ENCODE measurements around the gene LYZL1.
"Not testable (repeated sequence)": the region's sequence is repeated elsewhere in the genome, so short reads cannot be mapped to it uniquely, and the experiment has no call there.

LYZL1 gene

DNA sequence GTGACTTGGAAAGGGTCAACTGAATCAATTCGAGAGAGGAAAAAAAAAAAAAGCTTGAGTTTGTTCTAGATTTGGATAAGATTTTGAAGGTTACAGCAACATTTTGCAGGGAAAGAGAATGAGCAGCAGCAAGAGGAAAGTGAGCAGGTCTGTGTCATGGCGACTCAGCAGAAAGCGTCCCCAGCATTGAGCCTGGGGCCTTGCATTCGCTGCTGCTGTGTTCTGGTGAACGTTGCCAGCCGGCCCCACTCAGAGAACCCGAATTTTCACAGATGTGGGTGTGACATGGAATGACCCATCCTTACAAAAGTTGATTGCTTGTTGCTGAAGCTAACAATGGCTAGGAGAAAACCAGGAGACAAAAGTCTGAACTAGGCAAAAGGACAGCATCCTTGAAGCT lies 21.6 kb downstream of the LYZL1 start:
- DNase-seq, result not testable (repeated sequence)

DNA sequence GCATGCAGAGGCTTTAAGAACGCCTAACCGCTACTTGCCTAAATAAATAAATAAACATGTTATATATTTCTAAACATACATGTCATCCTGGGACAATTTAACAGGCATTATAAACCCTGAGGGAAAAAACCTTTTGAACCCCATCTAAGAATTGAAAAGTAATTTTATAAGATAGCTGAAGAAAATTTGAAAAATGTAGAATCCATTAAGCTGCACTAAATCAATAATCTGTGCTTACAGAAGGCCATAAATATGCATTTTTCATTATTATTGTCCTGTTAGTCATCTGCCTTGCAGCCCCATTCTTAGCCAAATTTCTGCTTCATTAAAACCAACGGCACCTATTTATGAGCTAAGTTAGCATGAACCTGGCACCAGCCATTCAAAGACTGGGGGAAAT lies 24.2 kb downstream of the LYZL1 start:
- no peak for DNase-seq

DNA sequence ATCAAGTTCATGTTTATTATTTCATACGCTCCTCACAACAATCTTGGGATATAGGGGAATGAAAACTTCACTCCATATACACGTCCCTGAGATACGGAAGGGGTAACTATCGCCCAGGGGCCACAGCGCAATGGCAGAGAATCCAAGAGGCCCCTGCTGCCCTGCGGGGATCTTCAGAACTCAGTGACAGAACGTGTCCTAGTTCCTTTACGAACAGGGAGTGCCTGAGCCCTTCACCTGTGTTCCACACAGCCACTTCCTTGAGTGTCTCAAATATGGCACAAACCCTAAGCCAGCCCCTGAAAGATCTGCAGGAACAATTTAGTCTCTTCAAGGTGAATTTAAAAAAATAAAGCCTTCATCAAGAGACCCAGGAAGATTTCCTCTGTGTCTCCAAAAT lies 25.9 kb downstream of the LYZL1 start:
- no peak for DNase-seq

DNA sequence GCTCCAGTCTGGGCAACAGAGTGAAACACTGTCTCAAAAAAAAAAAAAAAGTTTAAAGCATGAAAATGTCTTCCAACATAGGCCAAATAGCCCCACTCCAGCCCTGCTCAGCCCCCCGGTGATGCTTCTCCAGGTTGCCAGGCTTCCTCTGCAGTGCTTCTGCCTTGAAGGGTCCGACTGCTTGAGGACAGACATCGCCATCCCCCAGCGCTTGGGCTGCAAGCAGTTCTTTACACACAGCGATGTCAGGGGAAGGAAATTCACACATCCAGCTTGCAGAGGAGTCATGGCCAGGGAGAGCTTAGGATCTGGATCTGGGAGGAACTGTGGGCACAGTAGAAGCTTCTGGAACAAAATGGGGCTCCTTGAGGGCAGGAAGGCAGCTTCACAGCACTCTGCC lies 26.9 kb downstream of the LYZL1 start:
- no peak for DNase-seq

DNA sequence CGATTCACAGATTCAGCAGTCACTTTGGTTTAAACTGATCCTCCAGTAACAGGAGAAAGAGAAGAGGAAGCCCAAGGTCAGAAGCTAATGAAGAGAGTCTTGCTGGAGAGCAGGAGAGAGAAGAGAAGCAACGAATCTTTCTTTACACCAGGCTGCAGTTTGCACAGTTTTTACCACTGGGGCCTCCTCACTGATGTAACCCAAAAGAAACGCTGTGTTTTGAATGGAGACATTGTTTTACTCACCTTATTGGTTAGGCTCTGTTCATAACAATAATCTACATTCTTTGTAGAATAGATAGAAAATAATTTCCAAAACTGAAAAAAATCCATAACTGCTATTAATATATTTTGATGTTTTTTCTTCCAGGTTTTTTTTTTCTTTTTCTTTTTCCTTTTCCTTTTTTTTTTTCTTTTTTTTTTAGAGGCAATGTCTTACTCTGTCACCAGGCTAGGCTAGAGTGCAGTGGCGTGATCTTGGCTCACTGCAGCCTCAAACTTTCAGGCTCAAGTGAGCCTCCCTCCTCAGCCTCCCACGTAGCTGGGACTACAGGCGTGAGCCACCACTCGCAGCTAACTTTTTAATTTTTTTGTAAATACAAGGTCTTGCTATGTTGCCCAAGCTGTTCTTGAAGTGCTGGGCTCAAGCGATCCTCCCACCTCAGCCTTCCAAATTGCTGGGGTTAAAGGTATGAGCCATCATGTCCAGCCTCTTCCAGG lies 27.6 kb downstream of the LYZL1 start:
- DNase-seq, result no peak

DNA sequence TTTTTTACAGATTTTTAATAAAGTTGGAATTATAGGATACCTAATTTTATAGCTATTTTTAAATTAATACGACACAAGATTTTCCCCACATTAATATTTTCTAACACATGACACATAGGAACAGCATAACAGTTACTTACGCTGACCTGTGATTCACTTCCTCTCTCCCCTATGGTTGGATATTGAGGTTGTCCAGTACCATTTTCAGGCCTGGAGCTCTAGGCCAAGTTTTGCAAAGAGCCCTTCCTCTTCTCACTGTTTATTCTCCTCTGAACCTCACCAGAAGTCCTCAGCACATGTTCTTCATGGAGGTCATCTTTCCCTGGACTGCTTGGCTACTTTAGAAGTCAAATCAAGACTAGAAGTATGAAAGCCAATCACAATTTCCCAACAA lies 28.2 kb downstream of the LYZL1 start:
- no peak for DNase-seq

DNA sequence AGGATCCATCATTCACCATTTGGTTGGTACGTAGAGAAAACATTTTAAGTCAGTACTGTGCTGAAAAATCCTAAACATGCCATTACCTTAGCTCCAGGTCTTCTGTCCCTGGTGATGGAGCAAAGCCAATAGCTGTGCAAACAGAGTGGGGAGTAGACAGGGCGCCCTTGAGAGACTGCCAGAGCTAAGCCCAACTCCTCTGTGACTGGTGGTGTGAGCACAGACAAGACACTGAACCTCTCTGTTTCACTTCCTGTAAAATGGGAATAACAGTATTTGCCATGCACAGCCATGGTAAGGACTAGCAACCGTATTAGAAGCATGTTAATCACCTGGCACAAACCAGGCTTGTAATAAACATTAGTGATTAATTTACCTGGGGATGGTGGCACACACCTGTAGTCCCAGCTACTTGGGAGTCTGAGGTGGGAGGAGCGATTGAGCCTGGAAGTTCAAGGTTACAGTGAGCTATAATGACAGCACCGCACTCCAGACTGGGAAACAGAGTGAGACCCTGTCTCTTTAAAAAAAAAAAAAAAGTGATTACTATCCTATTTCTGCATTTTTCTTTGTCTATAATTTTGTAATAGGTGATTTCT lies 28.7 kb downstream of the LYZL1 start:
- DNase-seq, result no peak

DNA sequence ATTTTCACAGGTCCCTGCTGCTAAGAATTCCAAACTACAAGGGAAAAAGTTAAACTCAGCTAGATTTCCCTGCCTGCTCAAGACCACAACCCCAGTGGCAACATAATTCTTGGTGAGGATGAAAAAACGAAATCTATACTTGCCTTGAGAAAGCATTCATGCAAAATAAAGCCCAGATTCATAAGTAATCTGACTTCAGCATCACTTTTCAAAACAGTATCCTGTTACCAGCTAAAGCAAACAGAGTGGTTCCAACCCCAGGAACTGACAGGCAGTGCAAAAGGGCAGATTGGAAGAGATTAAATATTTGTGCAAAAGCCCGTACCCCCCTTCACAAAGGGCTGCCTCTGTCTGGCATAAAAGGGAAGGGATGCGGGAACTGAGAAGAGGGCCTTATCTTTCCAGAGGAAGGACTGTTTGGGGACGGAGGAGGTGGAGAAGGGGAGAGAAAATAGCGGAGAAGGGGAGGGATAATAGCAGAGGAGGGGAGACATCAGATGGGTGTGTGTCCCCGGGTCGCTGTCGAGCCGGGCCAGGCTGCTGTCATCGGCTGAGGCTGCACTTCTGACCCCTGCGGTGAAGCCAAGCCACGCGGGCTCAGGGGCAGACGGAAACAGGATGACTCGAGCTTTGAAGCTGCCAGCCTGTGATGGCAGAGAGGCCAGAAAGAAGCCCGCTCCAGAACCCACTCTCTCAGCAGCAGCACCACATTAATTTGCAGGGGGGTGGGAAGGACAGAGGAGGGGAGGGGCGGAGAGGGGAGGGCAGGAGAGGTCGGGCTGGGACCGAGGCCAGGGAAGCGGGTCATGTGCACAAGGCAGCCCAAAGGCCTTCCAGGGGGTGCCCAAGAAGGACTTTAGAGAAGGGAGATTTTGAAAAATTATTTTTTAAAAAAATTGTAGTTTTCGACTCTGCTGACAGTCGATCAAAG lies 29.5 kb downstream of the LYZL1 start:
- DNase-seq, result not testable (repeated sequence)

DNA sequence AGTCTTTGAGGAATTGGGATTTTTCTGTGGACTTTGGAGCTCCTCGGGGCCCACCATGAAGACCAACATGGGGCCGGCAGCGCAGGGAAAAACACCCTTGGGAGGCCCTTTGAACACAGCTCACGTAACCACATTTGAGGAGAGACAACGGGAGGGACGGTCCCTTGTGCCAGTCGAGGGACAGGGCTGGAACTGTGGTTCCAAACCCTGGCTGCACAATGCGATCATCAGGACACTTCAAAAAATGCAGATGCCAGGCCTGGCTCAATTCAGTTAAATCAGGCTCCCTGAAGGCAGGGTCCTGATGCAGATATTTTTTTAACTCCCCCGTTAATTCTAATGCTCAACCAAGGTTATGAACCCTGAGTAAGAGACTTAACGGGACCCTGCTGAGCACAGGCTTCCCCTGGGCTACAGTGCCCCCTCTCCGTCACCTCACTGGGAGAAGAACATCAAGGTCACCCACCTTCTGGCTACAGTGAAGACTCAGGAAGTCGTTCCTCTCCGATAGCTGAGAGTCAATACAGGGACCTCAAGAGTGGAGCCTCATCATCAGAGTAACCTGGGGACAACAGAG lies 30.4 kb downstream of the LYZL1 start:
- DNase-seq, result no peak

DNA sequence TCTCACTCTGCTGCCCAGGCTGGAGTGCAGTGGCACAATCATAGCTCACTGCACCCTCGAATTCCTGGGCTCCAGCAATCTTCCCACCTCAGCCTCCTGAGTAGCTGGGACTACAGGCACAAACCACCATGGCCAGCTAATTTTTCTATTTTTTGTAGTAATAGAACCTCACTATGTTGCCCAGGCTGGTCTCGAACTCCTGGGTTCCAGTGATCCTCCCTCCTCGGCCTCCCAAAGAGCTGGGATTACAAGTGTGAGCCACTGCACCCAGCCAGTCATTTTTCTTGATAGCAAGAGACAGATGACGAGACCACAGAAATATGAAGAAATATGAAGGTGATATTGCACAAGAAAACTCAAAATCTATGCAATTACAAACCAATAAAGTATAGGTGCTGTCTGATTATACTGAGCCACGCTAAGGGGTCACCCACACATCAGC lies 31.8 kb downstream of the LYZL1 start:
- not testable (repeated sequence) for DNase-seq

DNA sequence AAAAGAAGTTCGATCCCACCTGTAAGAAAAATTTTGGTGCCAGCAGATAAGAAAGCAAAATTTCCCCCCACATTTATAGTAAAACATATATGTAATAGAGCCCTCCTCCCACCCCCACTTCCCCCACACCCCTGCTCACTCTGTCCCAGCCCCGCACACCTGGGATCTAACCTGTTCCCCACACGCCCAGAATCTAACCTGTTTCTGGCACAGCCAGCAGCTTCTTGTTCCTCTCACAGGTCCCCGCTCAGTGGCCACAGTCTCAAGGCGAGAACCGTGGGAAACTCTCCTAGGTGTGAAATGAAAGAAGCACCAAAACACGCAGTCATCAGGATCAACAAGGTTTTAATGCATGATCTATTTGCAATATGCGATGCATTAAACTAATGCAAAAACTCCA lies 32.8 kb downstream of the LYZL1 start:
- DNase-seq, result no peak

DNA sequence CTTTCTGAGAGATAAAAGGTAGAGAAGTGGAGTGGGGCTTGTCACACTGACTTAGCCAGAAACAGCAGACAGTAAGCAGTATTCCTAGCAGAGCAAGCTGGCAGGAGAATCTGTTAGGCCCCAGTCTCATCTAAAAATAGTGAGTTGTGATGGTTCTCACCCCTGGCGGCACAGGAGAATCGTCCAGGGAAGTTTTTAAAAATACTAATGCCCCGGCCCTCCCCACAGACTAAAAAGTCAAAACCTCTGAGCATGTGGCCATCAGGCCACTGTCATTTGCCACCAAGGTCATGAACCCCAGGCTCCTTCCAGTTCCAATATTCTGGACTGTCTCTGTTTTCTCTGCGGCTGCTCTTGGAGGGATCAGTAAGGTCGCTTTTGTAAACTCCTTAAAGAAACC lies 34.0 kb downstream of the LYZL1 start:
- DNase-seq, result no peak

DNA sequence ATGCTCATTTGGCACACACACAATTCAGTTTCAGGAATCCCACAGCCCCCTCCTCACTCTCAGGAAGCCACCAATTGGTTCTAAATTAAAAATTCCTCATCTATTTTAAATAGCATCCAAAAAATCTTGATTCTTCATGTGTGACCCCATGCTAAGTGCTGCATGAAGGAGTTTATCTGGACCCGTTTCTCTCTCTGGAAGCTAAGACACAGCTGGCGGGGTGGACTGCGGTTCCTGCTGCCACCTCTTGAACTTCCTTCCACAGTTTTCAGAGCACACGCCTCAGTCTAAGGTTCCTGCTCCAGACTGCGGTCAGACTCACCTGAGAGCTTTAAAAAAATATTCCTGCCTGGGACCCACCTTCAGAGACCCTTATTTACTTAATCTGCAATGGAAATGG lies 34.5 kb downstream of the LYZL1 start:
- DNase-seq, result no peak

DNA sequence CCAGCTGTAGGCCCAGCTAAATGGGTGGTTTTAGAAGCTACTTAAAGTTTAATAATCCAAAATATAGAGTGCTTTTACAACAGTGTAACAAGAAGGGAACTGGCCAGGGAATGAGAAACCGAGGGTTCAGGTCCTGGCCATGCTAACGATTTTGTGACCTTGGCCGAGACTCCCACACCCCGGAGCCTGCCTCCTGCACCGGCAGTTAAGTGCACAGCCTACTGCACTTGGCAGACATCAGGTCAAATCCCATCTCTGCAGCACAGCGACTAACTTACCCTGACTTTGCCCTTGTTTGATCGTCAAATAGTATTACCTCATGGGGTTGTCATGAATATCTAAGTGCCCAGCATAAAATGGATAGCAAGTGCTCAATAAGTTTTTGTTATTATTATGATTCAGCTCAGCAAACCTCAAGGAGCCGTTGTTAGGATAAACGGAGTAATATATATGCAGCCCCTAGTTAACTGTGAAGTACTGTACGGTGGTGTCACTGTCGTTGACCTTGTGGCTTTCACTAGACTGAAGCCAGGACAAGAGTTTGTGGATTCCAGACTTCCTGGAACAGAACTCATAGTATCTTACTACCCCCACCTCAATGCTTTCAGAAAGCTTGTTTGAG lies 35.5 kb downstream of the LYZL1 start:
- DNase-seq, result no peak

DNA sequence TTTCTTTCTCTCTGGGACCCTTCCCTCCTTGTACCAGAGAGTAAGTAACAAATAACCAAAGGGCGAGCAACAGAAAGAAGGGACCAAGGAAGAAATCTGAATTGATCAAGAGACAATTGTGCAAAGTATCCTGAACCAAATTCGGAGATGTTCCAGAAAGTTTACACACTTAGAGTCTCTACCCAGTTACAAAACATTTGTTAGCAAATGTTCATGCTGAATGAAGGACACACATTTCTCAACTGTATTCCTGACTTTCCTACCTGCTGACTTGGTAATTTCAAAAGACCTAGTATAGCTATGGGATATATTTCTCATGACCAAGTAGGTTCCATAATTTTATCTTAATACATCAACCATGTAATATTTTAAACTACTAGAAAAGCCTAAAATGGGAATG lies 37.4 kb downstream of the LYZL1 start:
- no peak for DNase-seq

DNA sequence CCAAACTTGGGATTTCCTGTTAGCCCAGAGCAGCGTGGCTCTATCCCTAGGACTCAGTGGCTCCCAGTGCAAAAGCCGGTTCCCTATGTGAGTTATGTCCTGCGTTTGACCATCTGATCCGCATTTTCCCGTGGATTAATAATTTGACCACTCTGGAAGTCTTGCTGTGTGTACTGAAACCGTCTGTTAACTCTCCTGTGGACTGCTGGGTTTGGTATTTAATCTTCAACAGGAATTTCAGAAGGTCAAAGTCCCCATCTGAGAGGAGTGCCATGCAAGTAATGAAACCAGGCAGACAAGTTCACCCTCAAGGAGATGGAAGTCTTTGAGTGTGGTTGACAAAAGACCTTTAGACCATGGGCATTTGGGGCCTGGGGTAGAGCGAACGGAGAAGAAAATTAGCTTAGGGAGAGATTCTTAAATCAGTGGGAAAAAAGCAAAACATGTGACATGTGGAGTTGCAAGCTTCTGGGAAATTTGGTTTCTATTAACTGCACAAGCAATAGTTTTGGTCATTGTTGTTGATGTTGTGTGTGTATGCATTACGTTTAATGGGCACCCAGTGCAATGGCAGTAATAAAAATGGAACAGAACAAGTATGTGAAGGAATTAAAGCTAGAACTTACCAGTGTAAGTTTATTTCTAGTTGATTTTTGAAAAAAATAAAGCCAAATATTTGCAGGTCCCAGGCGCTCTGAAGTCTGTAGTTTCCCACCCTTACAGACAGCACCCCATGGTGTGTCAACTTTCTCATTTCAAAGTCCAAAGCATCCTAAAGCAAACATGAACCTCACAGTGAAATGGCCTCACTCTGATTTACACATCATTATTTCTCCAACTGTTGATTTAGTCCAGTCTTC lies 38.2 kb downstream of the LYZL1 start:
- DNase-seq, result no peak

DNA sequence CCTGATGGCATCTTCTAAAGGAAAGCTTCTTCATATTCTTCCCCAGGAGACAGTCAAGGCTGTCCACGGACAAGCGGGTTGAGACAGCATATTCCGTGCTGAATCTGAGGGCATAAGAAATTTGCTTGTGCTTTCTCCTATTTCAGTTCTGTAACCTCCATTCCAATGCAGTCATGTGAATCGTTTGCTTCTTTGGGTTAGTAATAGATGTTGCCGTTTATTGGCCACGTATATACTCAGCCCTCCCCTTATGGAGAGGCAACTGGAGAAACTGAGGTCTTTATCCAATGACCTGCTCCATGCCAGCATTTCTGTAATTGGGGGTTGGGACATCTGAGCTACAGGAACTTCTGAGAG lies 38.9 kb downstream of the LYZL1 start:
- DNase-seq, result no peak

DNA sequence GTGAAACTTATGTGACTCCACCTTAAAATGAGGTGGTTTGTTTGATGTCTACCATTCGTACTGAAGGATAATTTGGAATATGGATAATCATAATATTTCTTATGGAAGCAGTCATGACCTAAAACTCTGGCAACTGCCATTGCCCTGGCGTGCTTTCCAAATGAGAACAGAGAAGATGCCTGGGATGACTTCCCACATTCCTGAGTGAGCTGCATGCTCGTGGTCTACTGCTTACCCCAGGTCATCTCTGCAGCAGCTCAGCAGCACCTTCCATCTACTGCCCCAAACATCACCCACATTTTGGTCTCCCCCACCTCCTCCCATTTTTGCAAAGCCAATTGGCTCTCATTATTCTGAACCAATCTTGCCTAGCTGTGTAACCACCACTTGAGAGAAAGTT lies 40.1 kb downstream of the LYZL1 start:
- no peak for DNase-seq

DNA sequence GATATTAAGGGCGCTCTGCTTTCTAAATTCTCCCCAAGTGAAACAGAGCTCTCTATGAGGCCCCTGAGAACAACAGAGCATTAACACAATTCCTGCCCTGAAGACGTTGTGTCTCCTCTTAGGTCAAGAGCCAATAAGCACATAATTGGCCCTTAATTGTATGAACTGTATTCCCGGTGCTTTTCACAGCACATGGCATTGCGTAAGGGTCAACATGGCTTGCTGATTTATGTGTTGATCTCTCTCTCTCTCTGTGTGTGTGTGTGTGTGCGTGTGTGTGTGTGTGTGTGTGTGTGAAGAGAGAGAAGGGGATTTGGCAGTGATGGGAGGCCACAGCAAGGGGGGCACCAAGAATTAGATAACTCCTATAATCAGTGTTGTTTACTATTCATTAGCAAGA lies 40.5 kb downstream of the LYZL1 start:
- peak in 1 of 2 experiments; percentile 2 for DNase-seq

DNA sequence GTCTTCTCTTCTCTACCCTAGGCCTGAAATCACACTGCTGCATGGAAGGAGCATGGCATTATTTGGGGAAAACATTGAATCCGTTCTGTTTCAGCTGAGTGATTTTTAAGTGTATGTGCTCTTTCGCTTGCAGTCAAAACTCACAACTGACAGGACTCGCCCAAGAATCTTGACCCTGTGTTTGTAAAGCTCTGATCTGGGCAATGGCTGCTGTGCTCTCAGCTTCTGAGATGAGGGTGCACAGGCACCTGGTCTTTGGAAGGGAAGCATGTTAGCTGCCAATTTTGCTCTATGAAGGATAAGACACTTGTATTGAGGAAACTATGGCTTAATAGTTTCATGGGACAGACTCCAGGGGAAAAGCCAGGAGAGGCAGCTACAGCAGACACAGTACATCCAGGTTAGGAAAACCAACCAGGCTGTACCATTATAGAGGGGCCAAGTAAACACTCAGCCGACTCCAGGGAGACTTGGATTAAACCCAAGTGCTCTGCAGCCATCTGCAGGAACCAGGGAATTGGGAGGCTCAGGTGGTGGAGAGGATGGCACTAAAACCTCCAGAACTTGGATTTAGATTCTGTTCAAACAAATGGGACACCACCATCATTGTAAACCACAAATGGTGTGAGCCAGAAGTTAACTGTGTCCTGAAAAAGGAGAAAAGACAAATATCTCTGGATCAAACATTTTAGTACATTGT lies 43.3 kb downstream of the LYZL1 start:
- no peak for DNase-seq

DNA sequence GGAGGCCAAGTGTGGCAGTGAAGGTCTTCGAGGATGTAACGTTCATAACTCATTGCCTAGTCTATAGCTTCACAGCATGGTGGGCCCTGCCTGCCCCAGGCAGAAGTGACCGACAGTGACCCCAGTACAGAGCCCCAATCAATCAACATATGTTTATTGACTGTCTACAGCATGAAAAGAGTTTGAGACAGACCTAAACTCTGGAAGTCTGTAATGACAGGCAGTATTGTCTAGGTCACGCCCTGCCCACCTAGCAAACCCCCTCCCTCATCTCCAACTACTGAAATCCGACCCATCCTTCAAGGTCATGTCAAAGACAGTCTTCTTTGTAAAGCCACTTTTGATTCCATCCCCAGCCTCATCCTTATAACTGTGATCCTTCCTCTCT lies 43.9 kb downstream of the LYZL1 start:
- DNase-seq, result no peak

All from NCI-H187 (cell line).